ENCODE measurements around the gene ELFN2.
A peak's percentile ranks its signal among the peaks of the same experiment; 100 is the strongest.

ELFN2 gene

DNA sequence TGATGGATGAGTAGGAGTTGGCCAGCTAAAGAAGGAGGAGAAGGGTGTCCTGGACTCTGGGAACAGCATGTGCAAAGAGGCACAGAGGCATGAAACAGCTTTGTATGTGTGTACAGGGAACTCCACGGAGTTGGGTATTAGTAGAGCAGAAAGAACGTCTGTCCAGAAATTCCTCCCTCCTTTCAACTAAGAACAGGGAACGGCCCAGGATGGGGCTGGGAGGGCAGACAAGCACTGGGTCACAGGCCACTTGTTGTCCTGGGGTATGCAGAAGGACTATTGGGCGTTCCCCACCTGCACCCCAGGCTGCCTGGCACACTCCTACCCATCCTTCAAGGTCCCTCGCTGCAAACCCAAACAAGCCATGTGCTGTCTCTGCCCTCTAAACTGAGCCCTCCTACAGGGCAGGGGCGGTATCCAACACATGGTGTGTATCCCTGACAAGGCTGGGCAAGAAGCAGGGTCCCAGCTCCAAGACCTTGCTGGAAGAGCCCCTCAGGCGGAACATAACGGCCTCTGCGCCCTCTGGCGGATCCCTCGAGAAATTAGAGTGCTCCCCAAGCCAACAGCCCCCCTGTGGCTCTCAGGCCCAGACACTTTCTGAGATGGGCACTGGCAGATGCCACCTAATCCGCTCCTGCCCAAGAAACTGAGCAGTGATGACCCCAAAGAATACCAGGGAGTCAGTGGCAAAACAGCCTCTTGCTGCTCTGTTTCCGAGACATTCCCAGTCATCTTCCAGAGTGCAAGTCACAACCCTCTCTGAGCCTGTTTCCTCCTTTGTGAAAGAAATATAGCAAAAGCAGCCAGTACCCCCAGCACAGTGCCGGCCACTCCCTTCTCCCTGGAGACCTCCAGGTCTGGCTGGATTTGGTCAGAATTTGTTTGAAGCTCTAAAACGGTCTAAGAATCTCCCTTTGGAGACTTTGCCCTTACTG lies 1.6 kb upstream of the ELFN2 start:
- Histone ChIP-seq H3K27me3 (ENCODE audit: control insufficient read depth in 5 of 5, insufficient read depth in 4 of 5, low read length in 5 of 5) (peaks cover 32 to 81% (median 78%) of the 10 kb centered on the region in 5 donors), H3K36me3 (ENCODE audit: control insufficient read depth in 5 of 5, insufficient read depth in 5 of 5, low read length in 5 of 5) (no peaks in the 10 kb centered on the region)

DNA sequence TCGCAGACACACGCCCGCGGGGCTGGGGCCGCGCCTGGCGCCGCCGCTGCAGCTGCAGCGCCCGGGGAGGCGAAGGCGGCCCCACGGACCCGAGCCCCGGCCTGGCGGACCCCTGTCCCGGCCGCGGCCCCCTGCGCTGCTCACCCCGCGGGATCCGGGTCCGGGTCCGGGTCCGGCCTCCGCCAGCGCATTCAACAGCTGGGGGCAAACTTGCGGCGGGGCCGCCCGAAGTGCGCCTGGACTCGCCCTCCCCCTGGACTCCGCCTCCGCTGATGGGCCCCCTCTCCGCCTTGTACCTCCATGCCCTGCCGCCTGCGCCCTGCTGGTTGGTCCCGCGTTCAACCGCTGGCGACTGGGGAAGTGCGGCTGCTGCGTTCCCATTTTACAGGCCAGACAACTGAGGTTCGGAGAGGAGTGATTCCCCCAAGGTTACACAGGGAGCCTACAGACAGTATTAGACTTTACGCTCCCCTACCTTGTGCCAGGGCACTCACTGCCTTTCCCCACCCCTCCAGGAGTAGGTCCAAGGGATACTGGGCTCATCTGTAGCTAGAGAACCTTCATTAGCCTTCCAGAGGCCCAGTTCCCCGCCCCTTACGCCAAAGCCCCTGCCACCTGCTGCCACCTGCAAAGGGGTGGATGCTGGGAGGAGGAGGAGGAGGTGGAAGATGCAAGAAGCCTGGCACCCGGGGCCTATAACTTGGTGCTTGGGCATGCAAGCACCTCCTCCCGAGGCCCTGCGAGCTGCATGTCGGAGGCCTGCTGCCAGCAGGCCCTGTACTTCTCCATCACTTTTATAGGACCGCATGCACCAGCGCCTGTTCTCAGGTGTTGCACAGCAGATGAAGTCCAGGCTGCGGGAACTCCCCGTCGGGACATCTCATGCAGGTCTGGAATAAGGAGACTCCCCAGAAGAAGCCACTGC lies 694 bp upstream of the ELFN2 start:
- Histone ChIP-seq H3K9me3 (ENCODE audit: control insufficient read depth in 5 of 5, low read length in 5 of 5) (peaks cover 0 to 3% (median 0%) of the 10 kb centered on the region in 5 donors), H3K4me1 (ENCODE audit: control insufficient read depth in 5 of 5, insufficient read depth in 5 of 5, low read length in 5 of 5) (peaks cover 0 to 17% (median 7%) of the 10 kb centered on the region in 5 donors), H3K36me3 (ENCODE audit: control insufficient read depth in 5 of 5, insufficient read depth in 5 of 5, low read length in 5 of 5) (no peaks in the 10 kb centered on the region), H3K4me3 (ENCODE audit: low read depth in 1 of 5, low read length in 5 of 5) (peak overlapping the region in 3 of 5 donors; percentile 29 to 59 (median 44)), H3K27me3 (ENCODE audit: control insufficient read depth in 5 of 5, insufficient read depth in 4 of 5, low read length in 5 of 5) (peaks cover 23 to 76% (median 69%) of the 10 kb centered on the region in 5 donors), H3K27ac (ENCODE audit: low read depth, low read length) (no peak overlapping the region), H3K9ac (ENCODE audit: low read length in 5 of 5) (no peak overlapping the region)

More for the DNA sequence above, 1.6 kb upstream of the ELFN2 start:
- Histone ChIP-seq H3K27ac (ENCODE audit: low read depth, low read length) (no peak overlapping the region), H3K4me3 (ENCODE audit: low read depth in 1 of 5, low read length in 5 of 5) (no peak overlapping the region), H3K9me3 (ENCODE audit: control insufficient read depth in 5 of 5, low read length in 5 of 5) (peaks cover 0 to 3% (median 0%) of the 10 kb centered on the region in 5 donors), H3K4me1 (ENCODE audit: control insufficient read depth in 5 of 5, insufficient read depth in 5 of 5, low read length in 5 of 5) (peaks cover 0 to 17% (median 10%) of the 10 kb centered on the region in 5 donors), H3K9ac (ENCODE audit: low read length in 5 of 5) (no peak overlapping the region)

DNA sequence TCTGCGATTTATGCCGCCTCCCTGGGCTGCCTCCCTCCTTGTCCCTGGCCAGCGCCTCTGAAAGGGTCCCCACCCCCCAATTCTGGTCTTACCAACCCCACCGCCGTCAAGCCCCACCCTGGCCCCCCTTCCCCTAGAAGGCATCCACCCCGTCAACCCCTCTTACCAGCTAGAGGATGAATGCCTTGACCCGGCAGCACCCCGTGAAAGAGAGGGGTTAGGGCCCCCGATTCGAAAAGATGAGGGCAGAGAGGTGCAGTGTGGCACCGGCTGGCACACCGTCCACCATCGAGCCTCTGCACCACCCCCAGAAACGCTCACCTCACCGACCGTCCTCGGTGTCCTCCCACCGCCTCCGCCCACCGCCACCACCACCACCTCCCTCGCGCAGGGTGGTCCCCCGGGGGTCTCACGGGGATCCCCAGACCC lies 559 bp downstream of the ELFN2 start:
- no peaks in the 10 kb centered on the region for H3K9me3 ChIP-seq (ENCODE audit: control insufficient read depth in 5 of 5, low read length in 5 of 5)
- H3K27me3 ChIP-seq (ENCODE audit: control insufficient read depth in 5 of 5, insufficient read depth in 4 of 5, low read length in 5 of 5), result peaks cover 29 to 69% (median 60%) of the 10 kb centered on the region in 5 donors
- H3K36me3 ChIP-seq (ENCODE audit: control insufficient read depth in 5 of 5, insufficient read depth in 5 of 5, low read length in 5 of 5), result no peaks in the 10 kb centered on the region
- peaks cover 0 to 18% (median 7%) of the 10 kb centered on the region in 5 donors for H3K4me1 ChIP-seq (ENCODE audit: control insufficient read depth in 5 of 5, insufficient read depth in 5 of 5, low read length in 5 of 5)
- H3K27ac ChIP-seq (ENCODE audit: low read depth, low read length), result no peak overlapping the region
- peak overlapping the region in 2 of 5 donors; percentile 44 to 59 for H3K4me3 ChIP-seq (ENCODE audit: low read depth in 1 of 5, low read length in 5 of 5)
- no peak overlapping the region for H3K9ac ChIP-seq (ENCODE audit: low read length in 5 of 5)

DNA sequence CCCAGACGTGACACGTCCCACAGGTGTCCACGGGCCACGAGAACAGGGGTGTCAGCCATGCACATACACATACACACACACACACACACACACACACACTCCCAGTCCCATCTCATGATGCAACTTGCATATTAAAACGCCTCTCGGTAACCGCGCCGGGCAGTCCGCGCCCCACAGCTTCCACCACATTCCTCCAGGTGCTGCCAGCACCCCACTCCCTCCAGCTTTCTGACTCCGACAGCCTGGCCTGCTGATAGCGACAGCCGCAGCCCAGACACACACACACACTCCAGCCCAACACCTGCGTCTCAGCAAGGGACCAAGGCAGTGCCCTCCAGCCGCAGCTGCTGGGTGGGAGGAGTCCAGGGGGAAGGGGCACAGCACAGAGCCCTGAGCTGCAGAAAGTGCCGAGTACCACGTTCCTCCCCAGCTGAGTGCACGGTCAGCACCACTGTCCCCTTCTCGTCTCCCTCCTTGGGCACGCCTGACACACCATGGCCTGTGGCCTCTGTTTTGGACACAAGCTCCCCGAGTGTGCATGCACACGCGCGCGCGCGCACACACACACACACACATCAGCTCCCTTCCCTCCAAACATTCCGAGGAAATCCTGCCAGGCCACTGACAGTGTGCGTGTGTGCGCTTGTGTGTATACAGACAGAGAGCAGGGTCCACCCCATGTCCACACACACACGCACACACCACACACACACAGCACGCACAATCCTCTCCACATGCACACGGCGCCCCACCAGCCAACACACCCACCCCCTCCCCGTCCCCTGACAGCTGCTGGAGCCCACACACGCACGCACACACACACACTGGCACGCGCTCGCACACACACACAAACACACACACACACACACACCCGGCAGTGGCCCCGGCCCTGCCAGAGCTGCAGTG lies 1.2 kb downstream of the ELFN2 start:
- H3K36me3 ChIP-seq (ENCODE audit: control insufficient read depth in 5 of 5, insufficient read depth in 5 of 5, low read length in 5 of 5), result no peaks in the 10 kb centered on the region
- H3K4me3 ChIP-seq (ENCODE audit: low read depth in 1 of 5, low read length in 5 of 5), result no peak overlapping the region
- peaks cover 29 to 67% (median 60%) of the 10 kb centered on the region in 5 donors for H3K27me3 ChIP-seq (ENCODE audit: control insufficient read depth in 5 of 5, insufficient read depth in 4 of 5, low read length in 5 of 5)
- no peak overlapping the region for H3K27ac ChIP-seq (ENCODE audit: low read depth, low read length)
- H3K4me1 ChIP-seq (ENCODE audit: control insufficient read depth in 5 of 5, insufficient read depth in 5 of 5, low read length in 5 of 5), result peaks cover 0 to 25% (median 10%) of the 10 kb centered on the region in 5 donors
- no peak overlapping the region for H3K9ac ChIP-seq (ENCODE audit: low read length in 5 of 5)
- no peaks in the 10 kb centered on the region for H3K9me3 ChIP-seq (ENCODE audit: control insufficient read depth in 5 of 5, low read length in 5 of 5)

DNA sequence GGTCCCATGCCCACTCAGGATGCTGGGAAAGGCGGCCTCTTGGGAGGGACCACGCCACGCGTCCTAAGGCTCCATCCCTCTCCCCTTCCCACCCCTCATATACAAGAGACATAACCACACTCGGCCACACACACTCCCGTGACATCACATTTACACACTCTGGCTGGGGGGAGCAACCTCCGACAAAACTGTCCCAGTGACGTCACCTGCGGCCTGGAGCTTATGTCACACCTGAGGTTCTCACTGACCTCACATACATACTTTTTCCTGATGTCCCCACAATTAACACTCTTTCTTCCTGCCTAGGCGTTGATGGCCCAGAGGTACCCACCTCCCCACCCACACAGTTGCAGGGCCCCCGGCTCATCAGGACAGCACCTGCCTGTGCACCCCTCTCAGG lies 1.9 kb downstream of the ELFN2 start:
- H3K9me3 ChIP-seq (ENCODE audit: control insufficient read depth in 5 of 5, low read length in 5 of 5), result no peaks in the 10 kb centered on the region
- H3K27ac ChIP-seq (ENCODE audit: low read depth, low read length), result no peak overlapping the region
- H3K9ac ChIP-seq (ENCODE audit: low read length in 5 of 5), result no peak overlapping the region
- H3K36me3 ChIP-seq (ENCODE audit: control insufficient read depth in 5 of 5, insufficient read depth in 5 of 5, low read length in 5 of 5), result no peaks in the 10 kb centered on the region
- no peak overlapping the region for H3K4me3 ChIP-seq (ENCODE audit: low read depth in 1 of 5, low read length in 5 of 5)
- peaks cover 0 to 30% (median 14%) of the 10 kb centered on the region in 5 donors for H3K4me1 ChIP-seq (ENCODE audit: control insufficient read depth in 5 of 5, insufficient read depth in 5 of 5, low read length in 5 of 5)
- H3K27me3 ChIP-seq (ENCODE audit: control insufficient read depth in 5 of 5, insufficient read depth in 4 of 5, low read length in 5 of 5), result peaks cover 33 to 67% (median 61%) of the 10 kb centered on the region in 5 donors

DNA sequence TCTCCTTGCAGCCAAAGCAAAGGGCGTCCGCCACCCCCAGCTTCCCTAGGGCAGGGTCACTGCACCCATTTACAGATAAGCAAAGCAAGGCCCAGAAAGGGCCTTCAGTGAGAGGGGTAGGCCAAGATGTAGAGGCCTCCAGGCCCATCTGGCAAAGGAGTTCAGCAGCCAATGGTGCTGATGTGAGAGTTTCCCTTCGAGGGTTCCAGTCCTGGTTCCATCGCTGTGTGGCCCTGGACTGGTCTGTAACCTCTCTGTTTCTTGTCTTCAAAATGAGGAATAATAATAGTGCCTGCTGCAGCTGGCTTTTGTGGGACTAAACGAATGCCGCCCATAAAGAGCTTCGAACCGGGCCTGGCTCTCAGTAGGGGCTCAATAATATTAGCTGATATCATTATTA lies 4.0 kb downstream of the ELFN2 start:
- Histone ChIP-seq H3K4me1 (ENCODE audit: control insufficient read depth in 5 of 5, insufficient read depth in 5 of 5, low read length in 5 of 5) (peaks cover 0 to 38% (median 20%) of the 10 kb centered on the region in 5 donors), H3K9me3 (ENCODE audit: control insufficient read depth in 5 of 5, low read length in 5 of 5) (no peaks in the 10 kb centered on the region), H3K27me3 (ENCODE audit: control insufficient read depth in 5 of 5, insufficient read depth in 4 of 5, low read length in 5 of 5) (peaks cover 34 to 65% (median 60%) of the 10 kb centered on the region in 5 donors), H3K27ac (ENCODE audit: low read depth, low read length) (no peak overlapping the region), H3K4me3 (ENCODE audit: low read depth in 1 of 5, low read length in 5 of 5) (no peak overlapping the region), H3K9ac (ENCODE audit: low read length in 5 of 5) (no peak overlapping the region), H3K36me3 (ENCODE audit: control insufficient read depth in 5 of 5, insufficient read depth in 5 of 5, low read length in 5 of 5) (no peaks in the 10 kb centered on the region)

DNA sequence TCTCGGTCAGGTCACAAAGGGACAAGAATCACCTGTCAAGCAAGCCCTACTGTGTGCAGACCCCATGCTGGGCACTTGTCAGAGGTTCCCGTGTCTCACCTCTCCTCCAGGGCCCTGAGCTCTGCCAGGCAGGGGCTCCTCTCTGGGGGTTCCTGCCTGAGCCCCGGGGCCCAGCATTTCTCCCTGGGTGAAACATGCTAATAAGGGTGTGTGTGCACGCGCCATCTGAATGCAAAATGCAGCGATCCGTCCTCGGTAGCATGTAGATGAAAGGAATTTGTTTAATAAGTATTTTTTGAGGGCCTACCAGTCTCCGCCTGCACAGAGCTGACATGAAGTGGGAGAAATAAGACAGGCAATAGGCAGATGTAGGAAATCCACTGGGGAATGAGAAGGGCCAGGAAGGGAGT lies 5.8 kb downstream of the ELFN2 start:
- H3K4me3 ChIP-seq (ENCODE audit: low read depth in 1 of 5, low read length in 5 of 5), result no peak overlapping the region
- peaks cover 38 to 63% (median 63%) of the 10 kb centered on the region in 5 donors for H3K27me3 ChIP-seq (ENCODE audit: control insufficient read depth in 5 of 5, insufficient read depth in 4 of 5, low read length in 5 of 5)
- H3K9me3 ChIP-seq (ENCODE audit: control insufficient read depth in 5 of 5, low read length in 5 of 5), result no peaks in the 10 kb centered on the region
- H3K36me3 ChIP-seq (ENCODE audit: control insufficient read depth in 5 of 5, insufficient read depth in 5 of 5, low read length in 5 of 5), result no peaks in the 10 kb centered on the region
- no peak overlapping the region for H3K27ac ChIP-seq (ENCODE audit: low read depth, low read length)
- no peak overlapping the region for H3K9ac ChIP-seq (ENCODE audit: low read length in 5 of 5)
- peaks cover 0 to 25% (median 11%) of the 10 kb centered on the region in 5 donors for H3K4me1 ChIP-seq (ENCODE audit: control insufficient read depth in 5 of 5, insufficient read depth in 5 of 5, low read length in 5 of 5)

DNA sequence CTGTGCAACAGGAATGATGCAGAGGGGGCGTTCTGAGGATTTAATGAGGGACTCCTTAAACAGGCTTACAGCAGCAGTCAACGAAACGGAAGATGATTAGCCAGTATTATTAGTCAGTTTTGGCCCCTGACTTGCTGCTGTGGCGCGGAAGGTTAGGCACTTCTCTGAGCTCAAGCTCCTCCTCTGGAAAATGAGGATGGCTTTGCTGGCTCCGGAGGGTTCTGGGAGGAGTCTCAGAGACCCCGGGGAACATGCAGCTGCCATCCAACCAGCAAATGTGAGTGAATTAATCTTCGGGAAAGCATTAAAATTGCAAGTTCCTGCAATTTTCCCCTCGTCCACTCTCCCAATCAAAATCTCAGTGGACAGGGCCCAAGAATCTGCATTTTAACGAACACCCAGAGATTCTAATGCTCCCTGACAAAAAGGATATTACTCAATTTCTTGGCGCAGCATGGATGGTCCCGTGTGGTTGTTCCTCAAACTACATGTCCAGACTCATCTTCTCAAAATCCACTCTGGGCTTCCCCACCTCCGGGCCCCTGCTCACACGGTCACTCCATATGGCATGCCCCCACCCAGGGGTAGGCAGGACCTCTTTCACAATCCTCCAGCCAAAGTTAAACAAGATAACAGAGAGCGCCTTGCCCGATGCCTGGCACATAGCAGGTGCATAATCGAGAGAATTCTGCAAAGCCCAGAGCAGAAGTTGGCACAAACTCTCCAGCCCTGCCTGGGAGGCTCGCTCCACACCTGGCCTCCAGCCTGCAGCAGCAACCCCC lies 6.4 kb downstream of the ELFN2 start:
- peaks cover 0 to 21% (median 11%) of the 10 kb centered on the region in 5 donors for H3K4me1 ChIP-seq (ENCODE audit: control insufficient read depth in 5 of 5, insufficient read depth in 5 of 5, low read length in 5 of 5)
- H3K9me3 ChIP-seq (ENCODE audit: control insufficient read depth in 5 of 5, low read length in 5 of 5), result no peaks in the 10 kb centered on the region
- H3K36me3 ChIP-seq (ENCODE audit: control insufficient read depth in 5 of 5, insufficient read depth in 5 of 5, low read length in 5 of 5), result no peaks in the 10 kb centered on the region
- H3K27me3 ChIP-seq (ENCODE audit: control insufficient read depth in 5 of 5, insufficient read depth in 4 of 5, low read length in 5 of 5), result peaks cover 35 to 63% (median 61%) of the 10 kb centered on the region in 5 donors
- no peak overlapping the region for H3K9ac ChIP-seq (ENCODE audit: low read length in 5 of 5)
- peak overlapping the region in 3 of 5 donors; percentile 16 to 50 (median 37) for H3K4me3 ChIP-seq (ENCODE audit: low read depth in 1 of 5, low read length in 5 of 5)
- H3K27ac ChIP-seq (ENCODE audit: low read depth, low read length), result no peak overlapping the region
